Muscle layer of duodenum (tissue), 2 donors: ENCODE measurements around the gene SHROOM3.

Experiments used
- H3K27ac ChIP-seq: one replicate; pipeline ENCODE4 v1.7.0; 2013; ENCODE audit warnings: mild to moderate bottlenecking, low read length
- H3K27me3 ChIP-seq: one replicate; pipeline ENCODE4 v1.7.0; 2013; ENCODE audit warnings: low read depth, mild to moderate bottlenecking, control low read depth, low read length
- H3K36me3 ChIP-seq, 2 donors: one replicate each; pipeline ENCODE4 v1.7.0; 2013; ENCODE audit warnings: low read length in 2 of 2, control low read depth in 1 of 2, mild to moderate bottlenecking in 1 of 2; ENCODE audit not compliant: insufficient read depth in 2 of 2, control insufficient read depth in 1 of 2
- H3K4me1 ChIP-seq, 2 donors: one replicate each; pipeline ENCODE4 v1.7.0; 2013; ENCODE audit warnings: low read length in 2 of 2, mild to moderate bottlenecking in 2 of 2, control low read depth in 1 of 2, moderate library complexity in 1 of 2; ENCODE audit not compliant: insufficient read depth in 2 of 2, control insufficient read depth in 1 of 2
- H3K4me3 ChIP-seq, 2 donors: one replicate each; pipeline ENCODE4 v1.7.0; 2013; ENCODE audit warnings: low read length in 2 of 2, low read depth in 1 of 2, mild to moderate bottlenecking in 1 of 2
- H3K9me3 ChIP-seq, 2 donors: one replicate each; pipeline ENCODE4 v1.7.0; 2013; ENCODE audit warnings: low read length in 2 of 2, control low read depth in 1 of 2, mild to moderate bottlenecking in 1 of 2; ENCODE audit not compliant: control insufficient read depth in 1 of 2
- donor health status: healthy.

The SHROOM3 gene

GRCh38 chr4:76737771-76738085, 302.7 kb downstream of the SHROOM3 start:
- H3K27me3 ChIP-seq: no peaks in the 10 kb centered on the region
- no peaks in the 10 kb centered on the region for H3K9me3 ChIP-seq
- H3K36me3 ChIP-seq: no peaks in the 10 kb centered on the region
- peak overlapping the region in 1 of 2 donors; percentile 49 for H3K4me3 ChIP-seq
- H3K4me1 ChIP-seq: peaks cover 23 to 32% of the 10 kb centered on the region in 2 donors
- peak overlapping the region; percentile 95 for H3K27ac ChIP-seq

DNA sequence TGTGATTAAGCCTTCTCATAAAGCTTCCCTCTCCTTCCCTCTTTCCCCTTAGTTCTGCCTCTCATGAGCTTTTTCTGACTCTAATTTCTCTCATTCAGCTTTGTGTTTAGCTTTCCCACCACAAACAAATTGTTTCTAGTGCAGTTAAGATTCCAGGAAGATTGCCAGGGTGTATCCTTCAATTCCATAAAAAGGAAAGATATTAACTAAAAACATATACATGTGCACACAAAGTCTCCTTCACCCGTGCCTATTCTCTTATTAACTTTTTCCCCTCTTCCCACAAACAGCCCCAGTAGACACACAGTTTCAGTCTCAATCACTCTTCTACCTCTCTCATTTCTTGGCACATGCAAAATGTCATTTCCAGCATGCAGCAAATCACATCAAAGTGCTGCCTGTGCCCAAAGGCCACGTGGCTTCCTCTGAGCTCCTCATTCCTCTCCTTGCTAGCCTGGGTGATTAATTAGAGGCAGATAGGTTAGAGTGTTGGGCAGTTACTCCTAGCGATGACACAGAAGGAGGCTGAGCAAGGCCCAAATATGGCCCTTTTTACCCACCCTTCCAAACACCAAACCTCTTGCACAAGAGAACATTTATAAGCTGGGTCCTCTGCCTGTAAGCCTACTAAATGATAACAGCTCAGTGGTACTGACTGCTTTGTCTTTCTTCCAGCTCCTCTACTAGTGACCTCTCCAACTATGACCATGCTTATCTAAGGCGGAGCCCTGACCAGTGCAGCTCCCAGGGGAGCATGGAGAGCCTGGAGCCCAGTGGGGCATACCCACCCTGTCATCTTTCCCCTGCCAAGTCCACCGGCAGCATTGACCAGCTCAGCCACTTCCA, 303.3 kb downstream of the SHROOM3 start:
- Histone ChIP-seq H3K4me3 (peak overlapping the region in 1 of 2 donors; percentile 49), H3K27ac (peak overlapping the region; percentile 95), H3K9me3 (no peaks in the 10 kb centered on the region), H3K4me1 (peaks cover 21 to 32% of the 10 kb centered on the region in 2 donors), H3K36me3 (no peaks in the 10 kb centered on the region), H3K27me3 (no peaks in the 10 kb centered on the region)

- peak overlapping the region; percentile 95 for H3K27ac ChIP-seq
- H3K9me3 ChIP-seq: no peaks in the 10 kb centered on the region
- H3K27me3 ChIP-seq: no peaks in the 10 kb centered on the region
- H3K36me3 ChIP-seq: no peaks in the 10 kb centered on the region
- peak overlapping the region in 1 of 2 donors; percentile 49 for H3K4me3 ChIP-seq
- peaks cover 19 to 32% of the 10 kb centered on the region in 2 donors for H3K4me1 ChIP-seq
These were observed 305.2 kb downstream of the SHROOM3 start for GRCh38 chr4:76740192-76740591.

- Histone ChIP-seq H3K4me1 (peaks cover 19 to 32% of the 10 kb centered on the region in 2 donors), H3K27ac (no peak overlapping the region), H3K4me3 (peak overlapping the region in 1 of 2 donors; percentile 60), H3K27me3 (no peaks in the 10 kb centered on the region), H3K36me3 (no peaks in the 10 kb centered on the region), H3K9me3 (no peaks in the 10 kb centered on the region)
These were observed 306.0 kb downstream of the SHROOM3 start for GRCh38 chr4:76740866-76741662.

- Histone ChIP-seq H3K27ac (no peak overlapping the region), H3K27me3 (no peaks in the 10 kb centered on the region), H3K9me3 (no peaks in the 10 kb centered on the region), H3K4me3 (peak overlapping the region in 1 of 2 donors; percentile 60), H3K36me3 (no peaks in the 10 kb centered on the region), H3K4me1 (peaks cover 19 to 31% of the 10 kb centered on the region in 2 donors)
These were observed 306.6 kb downstream of the SHROOM3 start for GRCh38 chr4:76741663-76742020.

GRCh38 chr4:76744241-76744921, 309.4 kb downstream of the SHROOM3 start:
- Histone ChIP-seq H3K4me3 (peak overlapping the region in 1 of 2 donors; percentile 60), H3K9me3 (no peaks in the 10 kb centered on the region), H3K36me3 (no peaks in the 10 kb centered on the region), H3K4me1 (peaks cover 0 to 4% of the 10 kb centered on the region in 2 donors), H3K27ac (peak overlapping the region; percentile 85), H3K27me3 (no peaks in the 10 kb centered on the region)

DNA sequence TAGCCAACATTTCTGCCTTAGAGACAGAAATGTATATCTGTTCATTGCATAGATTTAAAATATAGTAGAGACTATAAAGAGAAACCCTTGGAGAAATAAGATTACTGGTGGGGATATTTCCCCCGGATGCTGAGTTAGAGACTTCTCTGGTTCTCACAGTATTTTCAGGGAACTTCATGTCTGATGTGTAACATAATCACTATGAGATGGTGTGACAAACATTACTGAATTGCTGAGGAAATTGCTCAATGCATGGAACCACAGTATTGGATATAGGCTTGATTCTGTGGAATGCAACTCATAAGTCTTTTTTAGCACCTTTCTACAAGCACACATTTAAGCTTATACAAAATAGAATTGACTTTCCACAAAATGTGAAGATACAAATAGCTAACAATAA, 310.2 kb downstream of the SHROOM3 start:
- H3K4me1 ChIP-seq: no peaks in the 10 kb centered on the region
- H3K27ac ChIP-seq: peak overlapping the region; percentile 85
- H3K9me3 ChIP-seq: no peaks in the 10 kb centered on the region
- no peaks in the 10 kb centered on the region for H3K36me3 ChIP-seq
- peak overlapping the region in 1 of 2 donors; percentile 60 for H3K4me3 ChIP-seq
- H3K27me3 ChIP-seq: no peaks in the 10 kb centered on the region

DNA sequence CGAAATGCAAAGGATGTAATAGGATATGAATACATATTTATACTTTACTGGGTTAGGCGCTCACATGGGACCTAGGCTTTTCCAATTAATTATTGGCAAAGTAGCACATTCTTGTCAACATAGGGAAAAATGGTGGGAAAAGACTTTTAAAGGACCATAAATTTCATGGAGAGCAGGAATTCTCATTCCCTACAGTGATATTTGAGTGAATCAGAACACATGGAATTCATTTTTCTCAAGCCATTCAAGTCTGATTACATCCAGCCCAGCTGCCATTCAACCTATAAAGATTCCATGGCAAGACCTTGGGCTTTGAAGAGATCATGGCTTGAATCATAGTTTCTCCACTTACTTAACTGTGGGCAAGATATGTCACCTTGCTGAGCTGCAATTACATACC, 312.5 kb downstream of the SHROOM3 start:
- Histone ChIP-seq H3K9me3 (no peaks in the 10 kb centered on the region), H3K4me3 (no peak overlapping the region), H3K27me3 (no peaks in the 10 kb centered on the region), H3K36me3 (no peaks in the 10 kb centered on the region), H3K4me1 (no peaks in the 10 kb centered on the region), H3K27ac (no peak overlapping the region)

DNA sequence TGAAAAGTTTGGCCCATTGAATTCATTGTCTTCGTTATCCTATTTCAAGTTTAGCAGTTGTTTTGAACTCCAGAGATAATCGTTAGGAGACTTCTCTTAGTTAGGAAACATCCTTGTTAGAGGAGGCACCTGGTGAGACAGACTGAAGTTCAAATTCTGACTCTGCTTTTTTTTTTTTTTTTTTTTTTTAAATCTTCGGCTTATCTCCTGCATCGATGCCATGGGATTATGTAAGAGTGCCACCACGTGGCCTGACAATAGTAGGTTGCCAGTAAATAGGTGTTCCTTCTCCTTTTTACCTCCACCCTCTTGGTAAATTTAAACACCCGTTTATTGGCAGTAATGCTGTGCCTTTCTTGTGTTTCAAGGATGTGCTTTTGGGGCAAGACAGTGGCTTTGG, 313.6 kb downstream of the SHROOM3 start:
- Histone ChIP-seq H3K9me3 (no peaks in the 10 kb centered on the region), H3K4me3 (no peak overlapping the region), H3K27me3 (no peaks in the 10 kb centered on the region), H3K36me3 (peaks cover 0 to 3% of the 10 kb centered on the region in 2 donors), H3K4me1 (peaks cover 0 to 5% of the 10 kb centered on the region in 2 donors), H3K27ac (no peak overlapping the region)

- Histone ChIP-seq H3K27ac (no peak overlapping the region), H3K4me3 (no peak overlapping the region), H3K27me3 (no peaks in the 10 kb centered on the region), H3K36me3 (peaks cover 0 to 7% of the 10 kb centered on the region in 2 donors), H3K9me3 (no peaks in the 10 kb centered on the region), H3K4me1 (peaks cover 0 to 12% of the 10 kb centered on the region in 2 donors)
These were observed 314.3 kb downstream of the SHROOM3 start for GRCh38 chr4:76749355-76749754.

GRCh38 chr4:76750716-76751115, 315.7 kb downstream of the SHROOM3 start:
- H3K4me3 ChIP-seq: no peak overlapping the region
- H3K36me3 ChIP-seq: peaks cover 6 to 12% of the 10 kb centered on the region in 2 donors
- H3K9me3 ChIP-seq: no peaks in the 10 kb centered on the region
- no peak overlapping the region for H3K27ac ChIP-seq
- peaks cover 0 to 14% of the 10 kb centered on the region in 2 donors for H3K4me1 ChIP-seq
- H3K27me3 ChIP-seq: no peaks in the 10 kb centered on the region
